ENCODE data around the gene SUPT20H.

SUPT20H gene

GRCh38 chr13:37058910-37059847 is at the start of gene SUPT20H:
SUPT20H (minus strand) TSS chr13:37059688; CDS start chr13:37051490, 8,198 bp downstream.
- DNase-seq = peak; percentile 98

DNA sequence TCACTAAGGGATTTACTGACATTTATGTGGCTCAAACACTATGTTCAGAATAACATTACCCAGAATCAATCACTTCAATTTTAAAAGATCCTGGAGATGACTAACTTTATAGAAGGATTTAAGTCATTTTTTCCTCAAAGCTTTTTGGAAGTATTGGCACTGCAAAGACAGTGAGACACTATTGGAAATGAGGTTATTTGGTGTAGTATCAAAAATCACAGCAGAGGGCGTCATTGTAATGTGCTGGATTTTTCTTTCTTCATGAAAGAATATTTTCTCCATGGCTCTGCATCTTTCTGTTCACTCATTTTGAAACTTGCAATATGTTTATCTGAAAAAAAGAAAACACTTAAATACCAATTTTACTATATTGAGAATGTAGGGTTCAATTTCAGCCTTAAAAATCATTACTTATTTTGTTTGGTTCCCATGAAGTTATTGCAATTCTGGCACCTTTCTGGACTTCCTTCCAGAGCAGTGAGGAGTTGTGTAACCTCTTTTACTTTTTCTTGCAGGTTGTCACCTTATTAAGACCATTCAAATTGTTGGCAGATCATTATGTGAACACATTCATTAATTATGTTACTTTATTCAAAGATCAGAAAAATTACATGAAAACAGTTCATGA is 49.7 kb upstream of the SUPT20H start:
- DNase-seq = peak; percentile 77

- DNase-seq = no peak
Measured at GRCh38 chr13:37107868-37108267, 48.4 kb upstream of the SUPT20H start.

- DNase-seq = no peak
Measured at GRCh38 chr13:37107456-37107855, 48.0 kb upstream of the SUPT20H start.

DNA sequence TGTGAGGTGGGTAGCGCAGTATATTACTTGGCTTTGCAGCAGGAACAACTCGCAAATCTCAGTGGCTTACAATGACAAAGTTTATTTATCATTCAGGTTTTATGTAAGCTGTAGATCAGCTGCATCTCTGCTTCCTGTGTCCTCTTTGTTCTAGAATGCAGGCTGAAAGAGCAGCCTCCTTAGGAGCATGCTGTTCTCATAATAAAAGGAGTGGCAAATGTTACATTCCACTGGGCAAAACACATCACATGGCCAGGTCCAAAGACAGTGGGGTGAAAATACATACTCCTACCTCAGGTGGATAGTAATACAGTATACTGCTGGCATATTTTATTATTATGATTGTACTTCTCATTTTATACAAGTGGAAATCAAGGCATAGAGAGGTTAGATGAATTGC is 47.2 kb upstream of the SUPT20H start:
- DNase-seq = no peak

- no peak for DNase-seq
Measured at GRCh38 chr13:37105251-37105714, 45.8 kb upstream of the SUPT20H start, which contains the start of gene CSNK1A1L. CSNK1A1L (minus strand) TSS chr13:37105664; CDS start chr13:37105256, 408 bp downstream.

- no peak for DNase-seq
Measured at GRCh38 chr13:37102896-37103295, 43.4 kb upstream of the SUPT20H start.

GRCh38 chr13:37101201-37101600 is 41.7 kb upstream of the SUPT20H start:
- no peak for DNase-seq

DNA sequence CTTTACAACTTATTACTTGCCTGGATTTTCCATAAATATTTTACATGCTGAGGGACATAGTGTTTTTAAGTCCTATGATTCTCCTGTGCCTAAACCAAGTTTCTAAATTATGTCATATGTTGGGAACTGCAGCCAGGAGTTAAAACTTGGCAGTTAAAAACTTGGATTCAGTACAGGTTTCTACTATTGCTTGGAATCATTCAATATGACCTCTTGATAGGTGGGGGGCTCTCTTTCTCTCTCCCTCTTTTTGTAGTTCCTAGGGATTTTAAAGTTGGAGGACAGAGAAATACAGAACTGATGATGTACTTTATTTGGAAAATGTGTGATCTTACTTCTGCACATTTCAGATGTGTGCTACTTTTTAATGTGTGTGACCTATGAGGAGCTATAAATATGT is 41.2 kb upstream of the SUPT20H start:
- DNase-seq = no peak

GRCh38 chr13:37097076-37097475 is 37.6 kb upstream of the SUPT20H start:
- DNase-seq = no peak

DNA sequence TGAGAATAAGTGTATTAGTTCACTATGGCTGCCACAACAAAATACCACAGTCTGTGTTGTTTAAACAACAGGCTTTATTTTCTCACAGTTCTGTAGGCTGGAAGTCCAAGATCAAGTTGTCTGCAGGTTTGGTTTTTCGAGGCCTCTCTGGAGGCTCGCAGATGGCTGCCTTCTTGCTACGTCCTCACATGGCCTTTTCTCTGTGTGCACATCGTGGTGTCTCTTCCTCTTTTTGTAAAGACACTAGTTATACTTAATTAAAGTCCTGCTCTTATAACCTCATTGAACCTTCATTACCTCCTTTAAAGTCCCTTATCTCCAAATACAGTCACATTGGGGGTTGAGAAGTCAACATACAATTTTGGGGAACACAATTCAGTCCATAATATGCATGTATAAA is 35.4 kb upstream of the SUPT20H start:
- DNase-seq = no peak

- no peak for DNase-seq
Measured at GRCh38 chr13:37094099-37094498, 34.6 kb upstream of the SUPT20H start.

- DNase-seq = no peak
Measured at GRCh38 chr13:37091835-37092234, 32.3 kb upstream of the SUPT20H start.

- no peak for DNase-seq
Measured at GRCh38 chr13:37090912-37091311, 31.4 kb upstream of the SUPT20H start.

GRCh38 chr13:37089495-37089894 is 30.0 kb upstream of the SUPT20H start:
- DNase-seq = no peak

DNA sequence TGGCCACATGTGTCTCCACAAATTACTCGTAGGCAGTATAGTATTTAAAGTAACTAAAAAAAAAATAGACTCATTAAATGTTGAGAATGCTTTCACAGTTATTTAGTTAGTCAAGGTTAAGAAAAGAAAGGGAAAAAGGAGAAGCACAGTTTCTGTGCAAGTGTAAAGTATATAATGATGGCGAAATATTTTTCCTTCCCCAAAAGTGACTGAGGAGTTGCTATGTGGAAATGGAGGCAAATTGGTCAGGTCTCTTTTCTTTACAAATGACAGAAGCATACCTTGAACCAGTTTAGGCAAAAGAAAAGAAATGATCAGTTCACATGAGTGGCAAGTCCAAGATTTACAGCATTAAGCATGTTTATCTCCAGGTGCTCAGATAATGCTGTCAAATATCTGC is 28.0 kb upstream of the SUPT20H start:
- DNase-seq = no peak

- DNase-seq = no peak
Measured at GRCh38 chr13:37085606-37086005, 26.1 kb upstream of the SUPT20H start.

GRCh38 chr13:37076818-37077217 is 17.3 kb upstream of the SUPT20H start:
- DNase-seq = no peak

DNA sequence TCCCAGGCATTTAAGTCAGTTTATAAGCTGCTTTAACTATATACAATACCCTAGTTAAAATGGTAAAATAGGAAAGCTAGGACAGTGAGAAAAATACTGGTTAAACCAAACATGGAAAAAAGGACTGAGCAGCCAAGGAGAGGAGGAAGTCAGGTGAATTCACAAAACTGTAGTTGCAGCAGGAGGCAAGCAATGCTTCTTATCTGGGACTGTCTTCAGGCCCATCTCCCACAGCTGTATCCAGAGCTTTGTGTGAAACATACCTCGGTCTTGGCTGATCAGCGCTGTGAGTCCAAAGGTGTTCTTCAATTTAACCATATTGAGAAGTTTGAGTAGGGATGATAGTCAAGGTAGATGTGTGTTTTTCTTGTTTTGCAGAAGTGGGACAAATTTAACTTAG is 15.7 kb upstream of the SUPT20H start:
- no peak for DNase-seq

DNA sequence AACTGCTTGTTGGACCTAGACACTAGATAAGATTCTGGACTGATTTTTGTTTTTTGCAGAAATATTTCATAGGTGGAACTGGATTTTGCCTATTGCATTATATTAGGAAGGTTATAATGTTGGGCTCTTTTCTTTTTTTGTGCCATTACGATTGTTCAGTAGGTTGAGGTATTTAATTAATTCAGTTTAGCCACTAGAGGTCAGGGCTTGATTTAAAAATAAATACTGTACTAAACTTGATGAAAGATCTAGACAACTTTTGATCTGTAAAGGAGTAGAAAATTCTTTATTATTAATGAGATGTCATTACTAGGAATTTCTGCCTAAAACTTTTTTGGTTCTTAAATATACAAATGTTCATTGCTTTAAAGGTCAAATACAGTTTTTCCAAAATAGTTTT is 15.2 kb upstream of the SUPT20H start:
- peak; percentile 70 for DNase-seq

- no peak for DNase-seq
Measured at GRCh38 chr13:37072024-37072423, 12.5 kb upstream of the SUPT20H start.

DNA sequence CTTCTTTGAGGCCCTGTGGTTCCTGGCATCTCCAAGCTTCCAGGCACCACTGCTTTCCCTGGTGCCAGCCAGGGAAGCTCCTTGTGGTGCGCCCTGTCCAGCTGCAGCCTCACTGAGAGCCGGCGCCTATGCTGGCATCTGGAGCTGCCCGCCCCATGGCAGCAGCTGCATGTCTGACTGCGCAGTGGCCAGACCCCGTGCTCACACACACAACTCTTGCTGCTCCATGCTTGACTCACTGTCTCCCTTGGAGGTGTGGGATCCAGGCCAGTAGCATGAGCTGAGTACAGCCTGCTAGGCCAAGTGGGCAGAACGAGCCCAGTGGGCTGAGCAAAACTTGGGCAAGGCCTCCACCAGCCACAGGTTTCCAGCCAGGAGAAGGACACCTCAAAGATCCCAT is 11.5 kb upstream of the SUPT20H start:
- DNase-seq = no peak

DNA sequence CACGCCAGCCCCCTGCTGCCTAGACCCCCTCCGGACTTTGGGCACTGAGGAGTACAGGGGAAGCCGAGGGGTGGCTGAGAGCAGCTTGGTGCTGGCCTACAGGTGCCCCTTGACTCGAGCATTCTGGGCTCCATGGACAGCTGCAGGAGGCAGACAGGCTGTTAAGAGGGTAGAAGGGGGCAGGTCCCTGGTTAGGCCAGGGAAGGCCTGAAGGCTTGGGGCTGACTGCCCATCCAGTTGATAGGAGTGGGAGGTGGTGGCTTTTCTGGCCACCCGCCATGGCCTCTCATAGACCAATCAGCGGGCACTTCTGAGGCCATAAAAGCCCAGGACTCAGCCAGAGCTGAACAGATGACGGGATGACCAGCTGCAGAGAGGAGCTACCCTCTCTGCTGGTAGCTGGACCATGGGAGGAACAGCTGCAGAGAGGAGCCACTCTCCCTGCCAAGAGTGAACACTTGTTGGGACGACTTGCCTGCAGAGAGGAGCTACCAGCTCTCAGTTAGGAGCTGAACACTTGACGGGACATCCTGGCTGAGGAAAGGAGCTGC is 10.7 kb upstream of the SUPT20H start:
- DNase-seq = no peak

DNA sequence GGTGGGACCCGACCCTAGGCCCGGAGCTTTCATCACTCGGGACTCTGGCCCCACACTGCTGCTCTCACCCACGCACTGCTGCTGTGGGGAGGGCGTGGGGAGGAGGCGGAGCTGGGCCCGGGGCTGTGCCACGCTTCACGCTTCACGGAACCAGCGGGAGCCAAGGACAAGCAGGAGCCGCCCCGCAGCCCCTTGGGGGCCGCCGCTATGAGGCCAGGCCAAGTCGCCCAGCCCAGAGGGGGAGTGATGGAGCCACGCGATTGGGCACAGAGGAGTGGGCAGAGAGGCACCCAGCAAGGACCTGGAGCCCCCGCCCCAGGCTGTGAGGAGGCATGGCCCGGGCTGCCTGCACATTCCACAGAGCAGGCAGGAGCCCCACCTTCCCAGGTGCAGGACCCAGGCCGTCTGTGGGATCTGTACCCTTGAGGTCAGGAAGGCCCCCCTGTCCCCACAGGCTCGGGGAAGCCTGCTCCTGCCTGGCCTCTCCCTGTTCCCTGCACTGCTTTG is 10.2 kb upstream of the SUPT20H start:
- no peak for DNase-seq
